PC-3 (cell line): Measurements from ENCODE around the gene AFF3. TPM values are rescaled to one million over a fixed set of nuclear protein-coding genes. Genes with fewer than 3 reads are reported as not detected.

Source experiments
- ATAC-seq: fragments of 200-7000 bp; cut with Tn5 transposase; 2 replicates; pipeline ENCODE4 v1.9.1; 2020; ENCODE audit warnings: mild to moderate bottlenecking, moderate library complexity
- Bru-seq: library from RNA; stranded (reverse); fragments of 400-500 nt; gene quantifications from one replicate; lab custom pipeline; 2021; lab: Mats Ljungman, UMichigan
- BruChase-seq, 2 experiments: library from RNA; stranded (reverse); fragments of 400-500 nt; gene quantifications; one replicate each; lab custom pipeline; 2021; lab: Mats Ljungman, UMichigan
- BruUV-seq: library from RNA; stranded (reverse); fragments of 400-500 nt; replicated peaks from 2 replicates; lab custom pipeline; 2021; lab: Mats Ljungman, UMichigan
- CTCF ChIA-PET: fragments of 300-600 bp; sonication (Branson Sonifier 250); formaldehyde crosslinking; loops from one replicate; lab custom pipeline; 2022; ENCODE audit warnings: antibody characterized with exemption; lab: Charles Lee
- POLR2A ChIA-PET: fragments of 300-600 bp; sonication (Branson Sonifier 250); formaldehyde crosslinking; loops from one replicate; lab custom pipeline; 2022; ENCODE audit warnings: antibody characterized with exemption; ENCODE audit not compliant: unreplicated experiment; lab: Charles Lee
- DNase-seq: peaks from one replicate; pipeline ENCODE4 v3.0.0-alpha.2; 2015
- H2AFZ ChIP-seq: fragments of 300-600 bp; sonication (generic); 2 replicates; pipeline ENCODE4 v1.6.0; 2016; ENCODE audit warnings: antibody characterized with exemption, low read length
- H3F3A ChIP-seq: fragments of 300-600 bp; sonication (generic); one replicate; pipeline ENCODE4 v1.6.0; 2017; ENCODE audit warnings: antibody characterized with exemption, low read length, control low read depth, mild to moderate bottlenecking; ENCODE audit not compliant: unreplicated experiment
- H3K27ac ChIP-seq: fragments of 300-600 bp; sonication (generic); 2 replicates; pipeline ENCODE4 v1.5.1; 2016; ENCODE audit warnings: mild to moderate bottlenecking, low read length
- H3K27me3 ChIP-seq: fragments of 300-600 bp; sonication (generic); 2 replicates; pipeline ENCODE4 v1.6.1; 2016; ENCODE audit warnings: low read length, mixed read lengths
- H3K36me3 ChIP-seq: fragments of 300-600 bp; sonication (generic); 2 replicates; pipeline ENCODE4 v1.6.1; 2016; ENCODE audit warnings: low read depth, mixed run types, low read length, mixed read lengths
- H3K4me1 ChIP-seq: fragments of 300-600 bp; sonication (generic); 2 replicates; pipeline ENCODE4 v1.5.1; 2016; ENCODE audit warnings: low read length; ENCODE audit not compliant: insufficient read depth
- H3K4me2 ChIP-seq: fragments of 300-600 bp; sonication (generic); 2 replicates; pipeline ENCODE4 v1.6.0; 2016; ENCODE audit warnings: low read length
- H3K4me3 ChIP-seq: fragments of 300-600 bp; sonication (generic); 2 replicates; pipeline ENCODE4 v1.5.1; 2016; ENCODE audit warnings: mild to moderate bottlenecking, low read length, mixed read lengths
- H3K79me2 ChIP-seq: fragments of 300-600 bp; sonication (generic); 2 replicates; pipeline ENCODE4 v1.6.1; 2017; ENCODE audit warnings: low read length, mixed read lengths
- H3K9ac ChIP-seq: fragments of 300-600 bp; sonication (generic); 2 replicates; pipeline ENCODE4 v1.6.0; 2016; ENCODE audit warnings: mild to moderate bottlenecking, low read length
- H3K9me2 ChIP-seq: fragments of 300-600 bp; sonication (generic); replicated peaks from 2 replicates; pipeline ENCODE4 v1.6.1; 2016; ENCODE audit warnings: mixed run types, low read length, mixed read lengths
- H3K9me3 ChIP-seq: fragments of 300-600 bp; sonication (generic); 2 replicates; pipeline ENCODE4 v1.6.1; 2016; ENCODE audit warnings: low read length, mixed read lengths
- H4K20me1 ChIP-seq: fragments of 300-600 bp; sonication (generic); 2 replicates; pipeline ENCODE4 v1.6.1; 2016; ENCODE audit warnings: low read length, mixed read lengths
- CTCF ChIP-seq: fragments of 300-600 bp; sonication (generic); conservative IDR thresholded peaks from 2 replicates; pipeline ENCODE4 v1.5.1; 2017; ENCODE audit warnings: antibody characterized with exemption, low read depth, mild to moderate bottlenecking, low read length
- EZH2 ChIP-seq: fragments of 300-600 bp; sonication (generic); IDR thresholded peaks from one replicate; pipeline ENCODE4 v1.6.1; 2017; ENCODE audit warnings: antibody characterized with exemption, mild to moderate bottlenecking, low read length; ENCODE audit not compliant: unreplicated experiment
- EZH2phosphoT487 ChIP-seq: fragments of 300-600 bp; sonication (generic); IDR thresholded peaks from 2 replicates; pipeline ENCODE4 v1.6.1; 2018; ENCODE audit warnings: mild to moderate bottlenecking, antibody characterized with exemption, low read length, borderline replicate concordance
- intact Hi-C: fragments of 100-400 bp; cut with micrococcal nuclease; formaldehyde crosslinking; loops from 2 replicates; pipeline ENCODE4 v1.9.0; 2023
- long read RNA-seq: library from polyadenylated mRNA; unstranded; transcript quantifications from one replicate; pipeline ENCODE4 v2.0.0, GENCODE V29; 2021; ENCODE audit not compliant: unreplicated experiment
- total RNA-seq: library from RNA; depleted of rRNA; stranded (reverse); fragments of >200 nt; gene quantifications from 2 replicates; pipeline ENCODE4 v1.2.3, GENCODE V29; 2014; rRNA removed

AFF3 gene
- 0.04 and 0.06 TPM in 2 replicates for total RNA-seq
- Bru-seq, nascent RNA: percentile 21 among the genes with signal in this experiment
- percentile 15 among the genes with signal in this experiment for BruChase-seq, experiment 1, labeled RNA remaining after a 6-hour chase
- percentile 26 among the genes with signal in this experiment for BruChase-seq, experiment 2, labeled RNA remaining after a 2-hour chase
- long read RNA-seq, partial matches to known transcripts: 0 of 3 reads
- long read RNA-seq, other reads (novel, unspliced or antisense): 2 of 3 reads

GRCh38 chr2:100142393-100142792, at the start of gene AFF3:
AFF3 (minus strand) TSS chr2:100142590; CDS start chr2:100104454, 38,136 bp downstream.
- TF ChIP-seq EZH2: no peak
- no peak for TF ChIP-seq EZH2phosphoT487
- TF ChIP-seq CTCF: no peak
- Histone ChIP-seq H3K9me2 (no peaks in the 10 kb centered on the region), H3K4me3 (no peak within 1 kb of the TSS), H3K27me3 (no peaks in the 10 kb centered on the region), H3K79me2 (no peaks in the 10 kb centered on the region), H4K20me1 (no peaks in the 10 kb centered on the region), H3K9me3 (no peaks in the 10 kb centered on the region), H3F3A (no peaks in the 10 kb centered on the region), H2AFZ (no peak within 1 kb of the TSS), H3K36me3 (no peaks in the 10 kb centered on the region), H3K27ac (no peak within 1 kb of the TSS), H3K4me2 (no peak within 1 kb of the TSS), H3K4me1 (no peaks in the 10 kb centered on the region), H3K9ac (no peak within 1 kb of the TSS)
- POLR2A ChIA-PET: no interaction called here
- CTCF ChIA-PET: no interaction called here
- ATAC-seq (no peak), DNase-seq (no peak)
- BruUV-seq: no TSS peak
- intact Hi-C loops: no loop called here

- no peaks in the 10 kb centered on the region for H3K27me3 ChIP-seq
- CTCF ChIA-PET: no interaction called here
Measured at GRCh38 chr2:100189387-100189786, 47.0 kb upstream of the AFF3 start.

More at GRCh38 chr2:100189387-100189786, 47.0 kb upstream of the AFF3 start:
- Histone ChIP-seq H3K9me3 (no peaks in the 10 kb centered on the region), H3K4me1 (peaks cover 27% of the 10 kb centered on the region), H3K4me2 (no peak overlapping the region), H3K9me2 (no peaks in the 10 kb centered on the region), H3K27ac (no peak overlapping the region), H3F3A (no peaks in the 10 kb centered on the region), H2AFZ (no peak overlapping the region), H4K20me1 (no peaks in the 10 kb centered on the region), H3K4me3 (no peak overlapping the region), H3K9ac (no peak overlapping the region), H3K36me3 (no peaks in the 10 kb centered on the region), H3K79me2 (no peaks in the 10 kb centered on the region)
- ATAC-seq: no peak
- no TSS peak for BruUV-seq
- no peak for TF ChIP-seq EZH2phosphoT487
- no peak for TF ChIP-seq EZH2
- TF ChIP-seq CTCF: no peak
- POLR2A ChIA-PET: no interaction called here
- no peak for DNase-seq
- intact Hi-C loops: no loop called here
